Right cardiac atrium (tissue), 5 donors: ENCODE data around the gene INS. TPM values are rescaled to one million over a fixed set of nuclear protein-coding genes. Genes with fewer than 3 reads are reported as not detected.
A peak's percentile ranks its signal among the peaks of the same experiment; 100 is the strongest.
"Not testable (repeated sequence)": the region's sequence is repeated elsewhere in the genome, so short reads cannot be mapped to it uniquely, and the experiment has no call there.

Source experiments
- ATAC-seq, 2 donors: fragments of 200-7000 bp; cut with Tn5 transposase; one replicate each; pipeline versions ENCODE4 v1.8.0 to v1.9.1; 2020; ENCODE audit warnings: moderate library complexity in 2 of 2, mild to moderate bottlenecking in 1 of 2
- DNase-seq, 3 donors: peaks; one replicate each; pipeline ENCODE4 v3.0.0-alpha.2; 2020
- H3K27ac ChIP-seq: one replicate; pipeline ENCODE4 v1.5.1; 2013; ENCODE audit warnings: mild to moderate bottlenecking, low read length, control low read depth, moderate library complexity
- H3K27me3 ChIP-seq: one replicate; pipeline ENCODE4 v1.6.1; 2013; ENCODE audit not compliant: control insufficient read depth, insufficient read depth
- H3K4me1 ChIP-seq: one replicate; pipeline ENCODE4 v1.6.1; 2013; ENCODE audit warnings: low read length; ENCODE audit not compliant: control insufficient read depth, insufficient read depth
- H3K4me3 ChIP-seq: one replicate; pipeline ENCODE4 v1.5.1; 2013; ENCODE audit warnings: low read length, control low read depth
- H3K9me3 ChIP-seq: one replicate; pipeline ENCODE4 v1.6.1; 2013; ENCODE audit warnings: low read length; ENCODE audit not compliant: control insufficient read depth
- WGBS: extraction: QIAGEN DNeasy Blood & Tissue Kit; methylation state at CpG from one replicate; pipeline ENCODE4 v1.1.7; 2013; 5-methylcytosine and 5-hydroxymethylcytosine counted together
- intact Hi-C, 4 donors: fragments of 100-400 bp; cut with DNase I; formaldehyde crosslinking; loops; one replicate each; pipeline versions ENCODE4 v1.11.0 to v1.14.0; 2022 to 2023
- polyA plus RNA-seq: library from polyadenylated mRNA; stranded (reverse); fragments of 200-250 nt; gene quantifications from one replicate; pipeline ENCODE4 v1.2.3, GENCODE V29; 2013
- total RNA-seq, 4 donors: library from RNA; stranded (reverse); fragmentation: NEBNext Ultra II Directional; extraction: Animal tissue kit (Norgen Biotek cat#: 25700); gene quantifications; one replicate each; pipeline ENCODE4 v1.2.1, GENCODE V29; 2021
- donor health status: healthy with polysubstance abuse.
- donor health status: DM: no; HTN: yes; CAD: no.
- donor health status: DM: no; HTN: no; CAD: no.
- donor health status: DM: no; HTN: yes; CAD: no; lungs with severe emphysema.
- donor health status: DM: yes; HTN: yes; CAD: no.

The INS gene
- total and polyA plus RNA-seq, 5 donors: 1.1 TPM; not detected in 4

GRCh38 chr11:2130881-2131352, 30.1 kb downstream of the INS start:
- H3K4me3 ChIP-seq: no peak overlapping the region
- 80% methylated on average over 18 of the region's 18 CpGs for WGBS
- ATAC-seq (no peak), DNase-seq (peak in 1 of 3 donors; percentile 41)
- intact Hi-C loops: no loop called here
- H3K9me3 ChIP-seq: no peaks in the 10 kb centered on the region
- H3K27me3 ChIP-seq: no peaks in the 10 kb centered on the region
- no peak overlapping the region for H3K27ac ChIP-seq
- no peaks in the 10 kb centered on the region for H3K4me1 ChIP-seq

GRCh38 chr11:2129699-2130366, 31.2 kb downstream of the INS start:
- H3K9me3 ChIP-seq: no peaks in the 10 kb centered on the region
- 91% methylated on average over 25 of the region's 25 CpGs for WGBS
- no peaks in the 10 kb centered on the region for H3K27me3 ChIP-seq
- peak in 1 of 3 donors; percentile 47 for DNase-seq
- no peak overlapping the region for H3K4me3 ChIP-seq
- no peak for ATAC-seq
- H3K27ac ChIP-seq: no peak overlapping the region
- no peaks in the 10 kb centered on the region for H3K4me1 ChIP-seq
- intact Hi-C loops: no loop called here

GRCh38 chr11:2129308-2129698, 31.7 kb downstream of the INS start:
- no peak overlapping the region for H3K4me3 ChIP-seq
- ATAC-seq (no peak), DNase-seq (no peak)
- 90% methylated on average over 17 of the region's 17 CpGs for WGBS
- H3K9me3 ChIP-seq: no peaks in the 10 kb centered on the region
- no peak overlapping the region for H3K27ac ChIP-seq
- H3K27me3 ChIP-seq: no peaks in the 10 kb centered on the region
- no peaks in the 10 kb centered on the region for H3K4me1 ChIP-seq
- intact Hi-C loops: no loop called here

GRCh38 chr11:2128511-2129307, 32.3 kb downstream of the INS start:
- intact Hi-C loops: no loop called here
- ATAC-seq: no peak
- Histone ChIP-seq H3K9me3 (no peaks in the 10 kb centered on the region), H3K27me3 (no peaks in the 10 kb centered on the region), H3K4me1 (no peaks in the 10 kb centered on the region), H3K27ac (no peak overlapping the region), H3K4me3 (no peak overlapping the region)
- WGBS: 81% methylated on average over 12 of the region's 12 CpGs
- no peak for DNase-seq

- intact Hi-C loops: no loop called here
Measured at GRCh38 chr11:2128130-2128510, 32.9 kb downstream of the INS start.

GRCh38 chr11:2127482-2128129, 33.4 kb downstream of the INS start:
- no peak for DNase-seq
- Histone ChIP-seq H3K9me3 (no peaks in the 10 kb centered on the region), H3K4me1 (no peaks in the 10 kb centered on the region), H3K27ac (no peak overlapping the region), H3K27me3 (no peaks in the 10 kb centered on the region), H3K4me3 (no peak overlapping the region)
- intact Hi-C loops: no loop called here
- WGBS: 75% methylated on average over 8 of the region's 8 CpGs
- peak in 1 of 2 donors; percentile 22 for ATAC-seq

More at GRCh38 chr11:2128130-2128510, 32.9 kb downstream of the INS start:
- ATAC-seq (peak in 1 of 2 donors; percentile 16), DNase-seq (no peak)
- Histone ChIP-seq H3K4me1 (no peaks in the 10 kb centered on the region), H3K27me3 (no peaks in the 10 kb centered on the region), H3K27ac (no peak overlapping the region), H3K4me3 (no peak overlapping the region), H3K9me3 (no peaks in the 10 kb centered on the region)
- 84% methylated on average over 7 of the region's 7 CpGs for WGBS

- 90% methylated on average over 2 of the region's 2 CpGs for WGBS
- H3K4me3 ChIP-seq: no peak overlapping the region
- H3K27ac ChIP-seq: no peak overlapping the region
- ATAC-seq (no peak), DNase-seq (no peak)
- H3K4me1 ChIP-seq: no peaks in the 10 kb centered on the region
- H3K27me3 ChIP-seq: no peaks in the 10 kb centered on the region
- intact Hi-C loops: no loop called here
- no peaks in the 10 kb centered on the region for H3K9me3 ChIP-seq
Measured at GRCh38 chr11:2126520-2127085, 34.4 kb downstream of the INS start.

- not testable (repeated sequence) for H3K27me3 ChIP-seq
Measured at GRCh38 chr11:2124736-2125484, 36.1 kb downstream of the INS start.

GRCh38 chr11:2123628-2123960, 37.4 kb downstream of the INS start:
- Histone ChIP-seq H3K4me3 (no peak overlapping the region), H3K27me3 (no peaks in the 10 kb centered on the region), H3K27ac (no peak overlapping the region), H3K9me3 (no peaks in the 10 kb centered on the region), H3K4me1 (no peaks in the 10 kb centered on the region)
- WGBS: 89% methylated on average over 7 of the region's 7 CpGs
- no peak for ATAC-seq
- DNase-seq: no peak
- intact Hi-C loops: no loop called here

More at GRCh38 chr11:2124736-2125484, 36.1 kb downstream of the INS start:
- intact Hi-C loops, H3K4me3 ChIP-seq, H3K9me3 ChIP-seq, H3K27ac ChIP-seq, DNase-seq, ATAC-seq, H3K4me1 ChIP-seq: not testable (repeated sequence)
- 90% methylated on average over 8 of the region's 10 CpGs for whole genome bisulfite sequencing

- no peak overlapping the region for H3K27ac ChIP-seq
- 75% methylated on average over 13 of the region's 13 CpGs for WGBS
- H3K4me1 ChIP-seq: no peaks in the 10 kb centered on the region
- H3K4me3 ChIP-seq: no peak overlapping the region
- DNase-seq: peak in 2 of 3 donors; percentile 37 to 51
- H3K27me3 ChIP-seq: no peaks in the 10 kb centered on the region
- intact Hi-C loops: no loop called here
- H3K9me3 ChIP-seq: no peaks in the 10 kb centered on the region
- ATAC-seq: peak in 1 of 2 donors; percentile 15
Measured at GRCh38 chr11:2122907-2123627, 37.9 kb downstream of the INS start.
